HEK293 (cell line): ENCODE measurements around the gene MACC1.
A peak's percentile ranks its signal among the peaks of the same experiment; 100 is the strongest.

Source experiments
- CTCF ChIA-PET: fragments of 350-600 bp; formaldehyde crosslinking; extraction: SDS; loops from one replicate; lab custom pipeline; 2021; ENCODE audit warnings: antibody characterized with exemption; lab: Yijun Ruan, JAX
- POLR2A ChIA-PET: fragments of 300-600 bp; formaldehyde crosslinking; extraction: SDS; loops from one replicate; lab custom pipeline; 2020; ENCODE audit warnings: antibody characterized with exemption, inconsistent platforms; lab: Yijun Ruan, JAX
- H3K27ac ChIP-seq: fragments of 200-500 bp; sonication (Bioruptor generic); 2 replicates; pipeline ENCODE4 v1.5.1; 2014; ENCODE audit warnings: low read depth, low read length, control low read depth, inconsistent platforms; ENCODE audit errors: extremely low read depth
- H3K36me3 ChIP-seq, 2 experiments: fragments of 200-500 bp in 1 of 2; sonication (Bioruptor generic) in 1 of 2; 1 replicate in 1 of 2; 2 replicates in 1 of 2; pipeline ENCODE4 v1.5.1; 2014 to 2017; ENCODE audit warnings: inconsistent platforms in 2 of 2, low read length in 2 of 2; ENCODE audit not compliant: control insufficient read depth in 2 of 2, insufficient read depth in 1 of 2
- H3K4me1 ChIP-seq: fragments of 200-500 bp; sonication (Bioruptor generic); 2 replicates; pipeline ENCODE4 v1.5.1; 2014; ENCODE audit warnings: mild to moderate bottlenecking, low read length, inconsistent platforms; ENCODE audit not compliant: control insufficient read depth, insufficient read depth
- H3K4me3 ChIP-seq: 2 replicates; pipeline ENCODE4 v1.5.1; 2011; ENCODE audit warnings: low read depth, mild to moderate bottlenecking, control low read depth, low read length, moderate library complexity
- H3K9me3 ChIP-seq: fragments of 200-500 bp; sonication (Bioruptor generic); 2 replicates; pipeline ENCODE4 v1.5.1; 2014; ENCODE audit warnings: low read depth, low read length, inconsistent platforms; ENCODE audit not compliant: control insufficient read depth, insufficient read depth
- EGR2 ChIP-seq: fragments of 450-650 bp; formaldehyde crosslinking; IDR thresholded peaks from 2 replicates; pipeline ENCODE4 v1.5.1; 2016; ENCODE audit warnings: low read depth, missing biosample characterization, missing genetic modification characterization
- GLI2 ChIP-seq: fragments of 450-650 bp; formaldehyde crosslinking; IDR thresholded peaks from 2 replicates; pipeline ENCODE4; 2017; ENCODE audit warnings: missing biosample characterization, missing genetic modification characterization, low read depth, borderline replicate concordance
- GLIS1 ChIP-seq: fragments of 450-650 bp; formaldehyde crosslinking; IDR thresholded peaks from 2 replicates; pipeline ENCODE4 v1.5.1; 2016; ENCODE audit warnings: missing biosample characterization, missing genetic modification characterization
- KLF8 ChIP-seq: fragments of 450-650 bp; formaldehyde crosslinking; IDR thresholded peaks from 2 replicates; pipeline ENCODE4 v1.5.1; 2016; ENCODE audit warnings: missing biosample characterization, missing genetic modification characterization
- MZF1 ChIP-seq: fragments of 450-650 bp; formaldehyde crosslinking; IDR thresholded peaks from 2 replicates; pipeline ENCODE4 v1.5.1; 2017; ENCODE audit warnings: missing biosample characterization, missing genetic modification characterization, borderline replicate concordance
- PATZ1 ChIP-seq: fragments of 450-650 bp; formaldehyde crosslinking; IDR thresholded peaks from 2 replicates; pipeline ENCODE4 v1.5.1; 2016; ENCODE audit warnings: missing biosample characterization, missing genetic modification characterization
- PRDM10 ChIP-seq: fragments of 450-650 bp; formaldehyde crosslinking; IDR thresholded peaks from 2 replicates; pipeline ENCODE4 v1.5.1; 2016; ENCODE audit warnings: missing biosample characterization, missing genetic modification characterization
- ZBTB20 ChIP-seq: fragments of 450-650 bp; formaldehyde crosslinking; IDR thresholded peaks from 2 replicates; pipeline ENCODE4 v1.5.1; 2016; ENCODE audit warnings: missing biosample characterization, missing genetic modification characterization
- ZBTB49 ChIP-seq: fragments of 450-650 bp; formaldehyde crosslinking; IDR thresholded peaks from 2 replicates; pipeline ENCODE4 v1.5.1; 2016; ENCODE audit warnings: missing biosample characterization, missing genetic modification characterization, low read depth
- ZBTB7A ChIP-seq: fragments of 450-650 bp; formaldehyde crosslinking; IDR thresholded peaks from 2 replicates; pipeline ENCODE4 v1.5.1; 2016; ENCODE audit warnings: low read depth, missing biosample characterization, missing genetic modification characterization
- ZFP41 ChIP-seq: fragments of 450-650 bp; formaldehyde crosslinking; IDR thresholded peaks from 2 replicates; pipeline ENCODE4 v1.5.1; 2016; ENCODE audit warnings: missing biosample characterization, missing genetic modification characterization, borderline replicate concordance
- ZNF10 ChIP-seq: fragments of 450-650 bp; formaldehyde crosslinking; IDR thresholded peaks from 2 replicates; pipeline ENCODE4 v1.5.1; 2017; ENCODE audit warnings: missing biosample characterization, missing genetic modification characterization
- ZNF19 ChIP-seq: fragments of 450-650 bp; formaldehyde crosslinking; IDR thresholded peaks from 2 replicates; pipeline ENCODE4; 2016; ENCODE audit warnings: missing biosample characterization, missing genetic modification characterization, low read depth
- ZNF2 ChIP-seq: fragments of 450-650 bp; formaldehyde crosslinking; IDR thresholded peaks from 2 replicates; pipeline ENCODE4 v1.5.1; 2016; ENCODE audit warnings: missing biosample characterization, missing genetic modification characterization
- ZNF202 ChIP-seq: fragments of 450-650 bp; formaldehyde crosslinking; IDR thresholded peaks from 2 replicates; pipeline ENCODE4 v1.5.1; 2016; ENCODE audit warnings: missing biosample characterization, missing genetic modification characterization, borderline replicate concordance
- ZNF23 ChIP-seq: fragments of 450-650 bp; formaldehyde crosslinking; IDR thresholded peaks from 2 replicates; pipeline ENCODE4 v1.5.1; 2016; ENCODE audit warnings: missing biosample characterization, missing genetic modification characterization, borderline replicate concordance
- ZNF24 ChIP-seq: fragments of 450-650 bp; formaldehyde crosslinking; IDR thresholded peaks from 2 replicates; pipeline ENCODE4 v1.5.1; 2016; ENCODE audit warnings: missing biosample characterization, missing genetic modification characterization
- ZNF26 ChIP-seq: fragments of 450-650 bp; formaldehyde crosslinking; IDR thresholded peaks from 2 replicates; pipeline ENCODE4 v1.5.1; 2016; ENCODE audit warnings: missing biosample characterization, missing genetic modification characterization
- ZNF266 ChIP-seq: fragments of 450-650 bp; formaldehyde crosslinking; IDR thresholded peaks from 2 replicates; pipeline ENCODE4 v1.5.1; 2016; ENCODE audit warnings: missing biosample characterization, missing genetic modification characterization, low read depth
- ZNF362 ChIP-seq: fragments of 450-650 bp; formaldehyde crosslinking; IDR thresholded peaks from 2 replicates; pipeline ENCODE4 v1.5.1; 2016; ENCODE audit warnings: missing biosample characterization, missing genetic modification characterization
- ZNF416 ChIP-seq: fragments of 450-650 bp; formaldehyde crosslinking; IDR thresholded peaks from 2 replicates; pipeline ENCODE4 v1.5.1; 2016; ENCODE audit warnings: missing biosample characterization, missing genetic modification characterization
- ZNF513 ChIP-seq: fragments of 450-650 bp; IDR thresholded peaks from 2 replicates; pipeline ENCODE4 v1.5.1; 2018; ENCODE audit warnings: missing biosample characterization, missing genetic modification characterization
- ZNF558 ChIP-seq: fragments of 450-650 bp; formaldehyde crosslinking; IDR thresholded peaks from 2 replicates; pipeline ENCODE4 v1.5.1; 2016; ENCODE audit warnings: missing biosample characterization, missing genetic modification characterization
- ZNF610 ChIP-seq: fragments of 450-650 bp; formaldehyde crosslinking; IDR thresholded peaks from 2 replicates; pipeline ENCODE4 v1.5.1; 2016; ENCODE audit warnings: missing biosample characterization, missing genetic modification characterization, borderline replicate concordance
- ZNF768 ChIP-seq: fragments of 450-650 bp; formaldehyde crosslinking; IDR thresholded peaks from 2 replicates; pipeline ENCODE4 v1.5.1; 2018; ENCODE audit warnings: missing biosample characterization, mild to moderate bottlenecking, missing genetic modification characterization

Gene MACC1

GRCh38 chr7:20241194-20241910 is 24.2 kb upstream of the MACC1 start:
- Histone ChIP-seq H3K27ac (no peak overlapping the region; the same call in 1 of the 2 replicates), H3K36me3 (no peaks in the 10 kb centered on the region), H3K4me3 (no peak overlapping the region), H3K9me3 (no peaks in the 10 kb centered on the region), H3K4me1 (peaks cover 6% of the 10 kb centered on the region)
- ChIA-PET CTCF (interaction anchor here (0.6 to 0.8 kb wide), 2 partner anchors 357 to 749 kb away, joined by 3 to 5 read pairs; no protein-coding TSS in a partner anchor), POLR2A (no interaction called here)
- no peak for TF ChIP-seq ZNF2 (tag by site-specific recombination)
- no peak for TF ChIP-seq ZBTB7A (tag by site-specific recombination)
- TF ChIP-seq GLIS1 (tag by site-specific recombination) = peak; percentile 53
- no peak for TF ChIP-seq ZNF23
- no peak for TF ChIP-seq GLI2 (tag by site-specific recombination)
- TF ChIP-seq EGR2 (tag by site-specific recombination) = no peak
- no peak for TF ChIP-seq ZBTB49 (tag by site-specific recombination)
- TF ChIP-seq ZNF513 = no peak
- TF ChIP-seq PATZ1 (tag by site-specific recombination) = no peak
- no peak for TF ChIP-seq ZNF266
- no peak for TF ChIP-seq ZNF19 (tag by site-specific recombination)
- TF ChIP-seq KLF8 (tag by site-specific recombination) = peak; percentile 56; the same call in 1 of the 2 replicates
- TF ChIP-seq ZNF202 = no peak
- TF ChIP-seq ZNF362 (tag by site-specific recombination) = peak; percentile 70; the same call in 1 of the 2 replicates
- TF ChIP-seq ZNF558 = no peak
- TF ChIP-seq PRDM10 = no peak
- TF ChIP-seq ZNF26 (tag by site-specific recombination) = no peak
- TF ChIP-seq ZFP41 = no peak
- no peak for TF ChIP-seq ZNF610 (tag by site-specific recombination)
- TF ChIP-seq ZNF24 (tag by site-specific recombination) = 0 out of 2 replicates have a peak, but pooled peaks have one; percentile 48
- TF ChIP-seq ZNF416 (tag by site-specific recombination) = no peak
- no peak for TF ChIP-seq ZBTB20
- TF ChIP-seq ZNF10 (tag by site-specific recombination) = no peak
- no peak for TF ChIP-seq ZNF768 (tag by site-specific recombination)
- TF ChIP-seq MZF1 = no peak
